Measurements from ENCODE around the gene GNS.

GNS gene

GRCh38 chr12:64735442-64735841, 23.8 kb downstream of the GNS start:
- no peak for DNase-seq

- DNase-seq: peak; percentile 31 to 52
Measured at GRCh38 chr12:64733857-64734256, 25.3 kb downstream of the GNS start.

GRCh38 chr12:64731683-64732082, 27.5 kb downstream of the GNS start:
- DNase-seq: no peak

- no peak for DNase-seq
Measured at GRCh38 chr12:64730588-64730969, 28.6 kb downstream of the GNS start.

GRCh38 chr12:64729909-64730587, 29.2 kb downstream of the GNS start:
- no peak for DNase-seq

- no peak for DNase-seq
Measured at GRCh38 chr12:64724201-64724745, 34.9 kb downstream of the GNS start.

GRCh38 chr12:64723630-64724029, 35.6 kb downstream of the GNS start:
- DNase-seq: no peak

GRCh38 chr12:64722835-64723234, 36.4 kb downstream of the GNS start:
- no peak for DNase-seq

GRCh38 chr12:64720884-64721283, 38.3 kb downstream of the GNS start:
- DNase-seq: no peak

- no peak for DNase-seq
Measured at GRCh38 chr12:64718649-64719048, 40.6 kb downstream of the GNS start.

- no peak for DNase-seq
Measured at GRCh38 chr12:64716839-64717455, 42.3 kb downstream of the GNS start.

GRCh38 chr12:64716371-64716770, 42.8 kb downstream of the GNS start:
- no peak for DNase-seq

GRCh38 chr12:64714551-64714968, 44.6 kb downstream of the GNS start:
- DNase-seq: no peak

GRCh38 chr12:64713376-64713775, 45.8 kb downstream of the GNS start:
- no peak for DNase-seq

- DNase-seq: no peak
Measured at GRCh38 chr12:64709429-64709828, 49.8 kb downstream of the GNS start.

- DNase-seq: no peak
Measured at GRCh38 chr12:64707926-64708325, 51.3 kb downstream of the GNS start.

GRCh38 chr12:64707362-64707761, 51.8 kb downstream of the GNS start:
- no peak for DNase-seq

GRCh38 chr12:64706857-64707256, 52.3 kb downstream of the GNS start:
- no peak for DNase-seq

GRCh38 chr12:64706306-64706705, 52.9 kb downstream of the GNS start:
- no peak for DNase-seq

GRCh38 chr12:64701283-64701682, 57.9 kb downstream of the GNS start:
- DNase-seq: no peak

GRCh38 chr12:64700532-64700931, 58.7 kb downstream of the GNS start:
- DNase-seq: no peak

- DNase-seq: no peak
Measured at GRCh38 chr12:64699504-64700115, 59.6 kb downstream of the GNS start.

GRCh38 chr12:64696080-64696741, 63.0 kb downstream of the GNS start:
- peak in 1 of 2 donors; percentile 25 for DNase-seq

GRCh38 chr12:64695550-64695949, 63.7 kb downstream of the GNS start:
- DNase-seq: no peak
